Activated gamma-delta T cell treated with anti-CD3 and anti-CD28 coated beads, Interleukin-2, amount 50 U/mL, for 16 hours (primary cell): ENCODE data around the gene VEGFB.

Experiments
- DNase-seq: peaks from one replicate; pipeline ENCODE4 v3.0.0-alpha.2; 2020; ENCODE audit warnings: low read depth

The VEGFB gene, protein sequence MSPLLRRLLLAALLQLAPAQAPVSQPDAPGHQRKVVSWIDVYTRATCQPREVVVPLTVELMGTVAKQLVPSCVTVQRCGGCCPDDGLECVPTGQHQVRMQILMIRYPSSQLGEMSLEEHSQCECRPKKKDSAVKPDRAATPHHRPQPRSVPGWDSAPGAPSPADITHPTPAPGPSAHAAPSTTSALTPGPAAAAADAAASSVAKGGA

DNA sequence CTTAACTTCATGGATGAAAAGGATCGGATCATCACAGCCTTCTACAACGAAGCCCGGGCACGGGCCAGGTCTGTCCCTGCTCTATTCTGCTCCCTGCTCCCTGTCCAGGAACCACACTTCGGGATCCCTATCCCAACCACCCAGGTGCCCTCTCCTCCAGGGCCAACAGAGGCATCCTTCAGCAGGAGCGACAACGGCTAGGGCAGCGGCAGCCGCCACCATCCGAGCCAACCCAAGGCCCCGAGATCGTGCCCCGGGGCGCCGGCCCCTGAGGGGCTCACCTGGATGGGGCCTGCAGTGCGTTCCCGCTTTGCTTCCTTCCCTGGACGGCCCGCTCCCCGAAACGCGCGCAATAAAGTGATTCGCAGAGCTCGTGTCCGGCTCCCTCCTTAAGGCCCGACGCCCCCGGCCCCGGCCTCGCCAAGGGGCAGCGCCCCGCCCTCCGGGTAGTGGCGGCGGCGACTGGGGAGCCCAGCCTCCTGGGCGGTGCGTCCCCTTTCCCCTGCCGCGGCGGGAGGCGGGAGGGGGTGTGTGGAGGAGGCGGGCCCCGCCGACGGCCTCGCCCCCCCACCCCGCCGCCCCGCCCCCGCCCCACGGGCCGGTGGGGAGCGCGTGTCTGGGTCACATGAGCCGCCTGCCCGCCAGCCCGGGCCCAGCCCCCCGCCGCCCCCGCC is at the start of gene VEGFB:
Gene VEGFB, plus strand, starts transcription at position 672 of the 674 bp plus-strand sequence. CDS start 250 bp downstream, outside the sequence.
- peak; percentile 60 for DNase-seq

DNA sequence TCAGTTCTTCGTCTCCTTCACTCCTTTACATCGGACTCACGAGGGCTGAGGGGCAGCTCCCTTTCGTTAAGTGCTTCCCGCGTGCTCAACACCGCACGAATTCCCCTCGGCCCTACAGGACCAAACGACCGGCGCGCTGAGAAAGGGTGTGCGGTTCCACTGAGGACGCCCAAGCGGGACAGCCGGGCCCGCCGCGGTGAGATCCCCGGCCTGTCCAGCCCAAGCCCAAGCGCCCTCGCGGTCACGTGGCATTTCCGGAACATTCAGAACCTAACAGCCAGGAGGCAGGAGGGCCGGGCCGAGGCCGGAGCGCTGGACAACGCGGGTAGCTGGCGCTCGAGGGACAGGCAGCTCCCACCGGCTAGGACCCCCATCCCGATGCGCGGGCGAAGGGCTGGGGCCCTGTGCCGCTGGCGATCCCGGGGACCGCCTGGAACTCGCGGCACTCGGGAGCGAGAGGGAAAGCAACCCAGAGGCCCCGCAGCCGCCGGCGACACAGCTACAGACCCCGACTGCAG is 49.1 kb upstream of the VEGFB start:
- no peak for DNase-seq

DNA sequence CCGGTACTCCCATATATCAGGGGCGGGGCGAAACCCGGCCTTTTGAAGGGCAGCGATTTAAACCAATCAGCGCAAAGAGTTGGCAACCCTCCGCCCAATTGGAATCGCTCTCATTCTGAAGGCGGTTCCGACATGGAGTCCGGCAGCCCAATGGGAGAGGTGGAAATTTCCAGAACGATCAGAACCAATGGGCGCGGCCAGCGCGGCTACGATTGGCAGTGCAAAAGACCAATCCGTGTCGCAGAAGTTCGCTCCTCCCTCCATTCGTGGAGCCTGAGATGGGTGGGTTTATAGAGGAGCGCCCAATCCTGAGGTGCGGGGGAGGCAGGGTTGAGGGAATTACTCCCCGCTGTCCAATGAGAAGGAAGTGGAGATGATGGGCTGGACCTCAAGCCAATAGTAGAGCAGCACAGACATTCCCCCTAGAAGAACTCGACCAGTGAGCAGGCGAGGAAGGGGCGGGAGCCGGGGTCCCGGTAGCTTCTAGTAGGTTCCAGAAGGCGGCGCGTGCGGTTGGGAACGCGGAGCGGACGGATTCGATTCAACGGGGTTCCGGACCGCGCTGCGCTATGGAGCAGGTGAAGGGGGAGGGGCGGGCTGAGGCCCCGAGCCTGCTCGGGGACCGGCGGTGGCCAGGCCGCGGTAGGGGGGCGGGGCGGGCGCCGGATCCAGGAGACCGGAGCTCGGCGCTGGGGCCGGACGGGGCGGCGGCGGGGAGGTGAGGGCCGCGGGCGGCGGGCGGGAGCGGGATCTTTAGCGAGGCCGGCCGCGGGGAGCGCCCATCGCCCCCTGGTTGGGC is 48.5 kb upstream of the VEGFB start, which contains the start of gene STIP1:
Gene STIP1, plus strand, starts transcription at position 479 of the 799 bp plus-strand sequence. Its CDS starts 91 bp downstream, at position 570.
- DNase-seq = peak; percentile 98

DNA sequence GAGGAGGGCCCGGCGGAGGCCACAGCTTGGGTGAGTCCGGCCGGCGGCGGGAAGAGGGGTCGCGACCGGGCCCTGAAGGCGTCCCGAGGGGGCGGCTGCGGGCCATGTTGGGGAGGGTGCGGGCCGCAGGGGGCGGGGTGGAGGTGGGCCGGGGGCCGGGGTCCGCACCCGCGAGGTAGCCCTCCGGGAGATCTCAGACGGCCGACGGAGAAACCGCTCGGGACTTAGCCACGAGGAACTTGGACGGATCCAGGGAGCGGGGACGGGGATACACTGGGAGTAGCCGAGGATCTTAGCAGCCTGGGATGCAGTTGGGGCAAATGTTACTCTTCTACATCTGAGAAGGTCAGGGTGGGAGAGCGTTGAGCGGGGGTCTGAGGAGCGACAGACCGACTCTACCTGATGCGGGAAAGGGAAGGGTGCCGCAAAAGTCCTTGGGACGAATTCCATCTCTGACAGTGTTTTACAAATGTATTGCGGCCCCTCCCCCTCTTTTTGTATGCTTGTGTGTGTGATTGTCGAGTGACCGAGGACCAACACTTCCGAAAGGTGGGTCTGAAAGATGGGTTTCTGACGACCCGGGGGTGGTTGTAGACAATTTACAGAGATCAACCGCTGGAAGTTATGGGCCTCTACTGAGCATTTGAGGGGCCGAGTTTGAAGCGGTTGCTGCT is 47.8 kb upstream of the VEGFB start:
- DNase-seq = no peak

DNA sequence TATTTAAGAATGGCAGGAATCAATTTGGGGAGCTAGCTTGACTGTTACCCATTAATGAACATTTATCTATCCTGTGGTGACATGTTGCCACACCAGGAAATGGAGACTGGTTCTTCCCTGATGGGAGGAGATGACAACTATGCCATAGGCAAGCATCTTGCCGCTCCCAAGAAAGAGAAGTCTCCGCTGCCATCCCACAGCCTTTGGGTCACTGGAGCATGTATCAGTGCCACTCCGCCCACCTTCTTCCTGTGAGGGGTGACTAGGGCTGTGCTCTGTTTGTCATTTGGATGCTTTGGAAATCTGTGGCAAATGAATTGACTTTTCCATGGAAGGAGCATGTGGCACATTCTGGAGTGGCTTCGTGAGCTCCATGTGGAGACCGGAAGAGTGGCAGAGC is 42.0 kb upstream of the VEGFB start:
- DNase-seq = no peak

DNA sequence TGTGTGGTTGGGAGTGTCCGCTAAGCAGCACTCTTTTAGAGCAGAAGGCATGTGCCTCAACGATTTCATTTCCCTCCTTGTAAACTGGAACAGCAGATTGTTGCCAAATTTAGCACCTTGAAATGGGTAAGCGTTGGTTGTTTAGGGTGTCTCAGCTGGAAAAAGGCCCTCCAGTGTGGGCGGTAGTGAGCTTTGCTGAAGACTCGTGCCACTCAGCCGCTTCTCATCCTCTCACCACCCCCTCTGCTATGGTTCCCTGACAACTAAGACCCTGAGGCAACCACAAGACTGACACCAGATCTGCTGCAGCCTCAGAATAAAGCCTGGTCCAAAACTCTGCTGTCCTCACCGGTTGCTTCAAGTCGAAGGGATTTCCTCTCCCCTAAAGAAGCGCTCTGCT is 37.8 kb upstream of the VEGFB start:
- DNase-seq = no peak

DNA sequence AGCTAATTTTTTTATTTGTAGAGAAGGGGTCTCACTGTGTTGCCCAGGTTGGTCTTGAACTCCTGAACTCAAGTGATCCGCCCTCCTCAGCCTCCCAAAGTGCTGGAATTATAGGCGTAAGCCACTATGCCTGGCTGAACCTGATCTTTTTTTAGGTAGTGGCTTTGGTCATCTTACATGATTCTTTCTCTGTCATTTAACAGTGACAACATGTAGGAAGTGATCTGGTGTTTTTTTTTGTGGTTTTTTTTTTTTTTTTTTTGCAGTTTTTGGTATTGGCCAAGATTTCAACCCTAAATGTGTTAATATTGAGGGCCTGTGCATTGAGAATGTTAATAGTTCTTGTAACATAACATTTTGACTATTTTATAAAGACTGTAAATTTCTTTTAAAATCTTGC is 35.9 kb upstream of the VEGFB start:
- DNase-seq = no peak

DNA sequence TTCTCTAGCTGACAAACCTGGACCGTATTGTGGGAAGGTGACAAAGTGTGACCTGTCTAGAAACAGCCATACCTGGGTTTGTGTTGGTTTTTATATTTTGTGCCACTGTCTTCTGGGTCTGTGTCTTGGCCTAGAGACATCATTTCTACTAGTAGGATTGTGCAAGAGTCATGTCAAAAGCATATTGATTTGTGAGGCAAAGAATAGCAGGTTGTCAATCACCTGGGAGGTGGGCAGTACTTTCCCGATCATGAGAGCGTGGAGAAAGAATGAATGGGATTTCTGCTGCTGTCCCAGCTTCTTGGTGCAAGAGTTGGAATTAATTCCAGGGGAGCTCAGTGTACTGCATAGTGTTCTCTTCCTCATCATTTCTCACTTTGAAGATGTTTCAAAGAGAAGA is 32.8 kb upstream of the VEGFB start:
- DNase-seq = no peak

DNA sequence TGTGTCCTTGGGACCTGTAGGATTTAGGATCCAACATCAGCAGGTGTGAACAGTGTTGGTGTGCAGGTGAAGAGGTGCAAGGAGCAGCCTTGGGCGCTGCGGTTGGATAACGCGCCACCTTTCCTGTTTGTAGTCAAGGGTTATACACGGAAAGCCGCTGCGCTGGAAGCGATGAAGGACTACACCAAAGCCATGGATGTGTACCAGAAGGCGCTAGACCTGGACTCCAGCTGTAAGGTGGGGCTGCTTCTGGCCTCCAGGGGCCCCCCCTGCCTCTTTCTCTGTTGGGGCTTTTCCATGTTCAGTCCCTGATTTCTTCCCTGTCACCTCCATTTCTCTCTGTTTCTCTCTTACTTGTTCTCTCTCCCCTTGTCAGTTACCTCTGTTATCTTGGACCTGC is 31.4 kb upstream of the VEGFB start:
- DNase-seq = no peak

DNA sequence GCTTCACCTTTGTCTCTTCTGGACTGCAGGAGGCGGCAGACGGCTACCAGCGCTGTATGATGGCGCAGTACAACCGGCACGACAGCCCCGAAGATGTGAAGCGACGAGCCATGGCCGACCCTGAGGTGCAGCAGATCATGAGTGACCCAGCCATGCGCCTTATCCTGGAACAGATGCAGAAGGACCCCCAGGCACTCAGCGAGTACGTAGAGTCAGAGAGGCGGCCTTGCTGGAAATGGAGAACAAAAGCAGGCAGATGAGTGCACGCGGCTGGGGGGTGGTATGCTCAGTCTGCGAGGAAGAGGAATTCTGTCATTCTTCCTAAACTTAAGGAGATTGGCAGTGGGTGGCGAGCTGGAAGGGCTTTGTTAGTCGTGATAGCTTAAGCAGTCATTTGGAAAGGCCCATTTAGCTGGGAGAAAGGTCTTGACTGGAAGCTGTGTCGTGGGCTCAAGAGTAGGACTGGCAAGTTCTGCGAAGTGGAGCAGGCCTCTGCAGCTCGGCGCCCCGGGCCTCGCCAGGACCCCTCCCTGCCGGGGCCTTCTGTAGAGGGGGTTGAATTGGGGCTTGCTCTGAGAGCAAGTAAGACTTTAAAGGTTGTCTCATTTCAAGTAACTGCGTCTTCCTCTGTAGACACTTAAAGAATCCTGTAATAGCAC is 30.8 kb upstream of the VEGFB start:
- DNase-seq = no peak

DNA sequence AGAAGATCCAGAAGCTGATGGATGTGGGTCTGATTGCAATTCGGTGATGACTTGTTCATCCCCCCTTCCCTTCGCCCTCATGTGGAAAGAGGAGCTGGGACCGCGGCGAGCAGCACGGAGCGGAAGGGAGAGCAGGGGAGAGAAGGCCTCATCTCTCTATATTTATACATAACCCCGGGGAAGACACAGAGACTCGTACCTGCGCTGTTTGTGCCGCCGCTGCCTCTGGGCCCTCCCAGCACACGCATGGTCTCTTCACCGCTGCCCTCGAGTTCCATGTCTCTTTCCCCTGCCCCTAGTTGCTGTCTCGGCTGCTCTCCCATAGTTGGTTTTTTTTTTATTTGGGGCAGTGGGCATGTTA is 30.3 kb upstream of the VEGFB start:
- no peak for DNase-seq

DNA sequence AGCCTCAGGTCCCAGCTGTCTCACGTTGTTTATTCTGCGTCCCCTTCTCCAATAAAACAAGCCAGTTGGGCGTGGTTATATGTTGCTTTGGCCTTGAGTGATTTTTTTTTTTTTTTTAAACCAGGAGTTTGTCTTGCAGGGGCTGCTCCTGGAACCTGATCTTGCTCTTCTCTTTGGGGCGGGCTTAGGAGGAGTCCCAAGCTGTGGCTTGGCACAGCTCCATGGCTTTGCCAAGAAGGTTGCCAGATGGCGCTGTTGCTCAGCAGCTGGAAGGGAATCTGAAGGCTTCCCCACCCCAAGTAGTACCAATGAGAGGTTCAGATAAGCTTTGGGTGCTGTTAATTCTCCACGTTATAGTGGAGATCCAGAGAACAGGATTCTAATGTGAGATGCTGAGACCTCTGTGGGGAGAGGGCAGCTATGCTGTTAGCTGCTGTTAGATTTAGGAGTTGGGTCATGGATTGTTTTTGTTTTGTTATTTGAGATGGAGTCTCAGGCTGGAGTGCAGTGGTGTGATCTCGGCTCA is 29.9 kb upstream of the VEGFB start:
- DNase-seq = peak; percentile 65

DNA sequence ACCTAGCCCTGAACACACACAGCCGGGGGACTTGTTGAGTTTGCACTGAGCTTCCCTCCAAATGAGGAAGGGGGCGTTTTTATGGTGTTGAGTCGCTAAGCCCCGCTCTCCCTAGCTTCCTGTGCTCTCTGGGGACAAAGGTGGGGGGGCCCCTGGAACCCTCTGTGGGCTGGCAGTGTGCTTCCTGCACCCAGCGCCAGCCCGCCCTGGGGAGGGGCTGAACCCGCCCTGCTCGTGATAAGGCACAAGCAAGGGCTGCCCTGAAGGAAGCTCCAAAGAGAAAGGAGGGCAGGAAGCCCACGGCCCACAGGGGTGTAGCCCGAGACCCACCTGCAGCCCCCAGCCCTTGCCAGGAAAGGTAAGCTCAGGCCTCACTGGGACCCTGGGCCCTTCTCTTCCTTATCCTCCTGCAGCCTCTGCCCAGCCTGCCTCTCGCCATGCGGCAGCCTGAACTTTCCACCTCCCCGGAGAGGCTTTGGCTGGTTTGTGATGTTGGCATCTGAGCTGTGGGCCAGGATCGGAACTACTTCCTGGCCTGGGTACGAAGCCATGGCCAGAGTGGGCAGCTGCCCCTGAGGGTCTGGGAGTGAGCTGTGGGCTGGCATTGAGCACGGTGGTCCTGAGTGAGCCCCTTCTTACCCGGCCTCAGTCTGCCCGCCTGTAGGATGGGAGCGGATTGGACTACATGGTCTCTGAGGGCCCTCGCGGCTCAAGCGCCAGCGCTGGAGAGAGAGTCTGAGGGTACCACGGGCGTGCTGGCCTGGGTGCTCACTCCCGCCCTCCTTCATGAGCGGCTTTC is 27.7 kb upstream of the VEGFB start, which contains the start of gene FERMT3:
Gene FERMT3, plus strand, starts transcription at position 265 of the 799 bp plus-strand sequence. CDS start 644 bp downstream, outside the sequence.
- peak; percentile 49 for DNase-seq

DNA sequence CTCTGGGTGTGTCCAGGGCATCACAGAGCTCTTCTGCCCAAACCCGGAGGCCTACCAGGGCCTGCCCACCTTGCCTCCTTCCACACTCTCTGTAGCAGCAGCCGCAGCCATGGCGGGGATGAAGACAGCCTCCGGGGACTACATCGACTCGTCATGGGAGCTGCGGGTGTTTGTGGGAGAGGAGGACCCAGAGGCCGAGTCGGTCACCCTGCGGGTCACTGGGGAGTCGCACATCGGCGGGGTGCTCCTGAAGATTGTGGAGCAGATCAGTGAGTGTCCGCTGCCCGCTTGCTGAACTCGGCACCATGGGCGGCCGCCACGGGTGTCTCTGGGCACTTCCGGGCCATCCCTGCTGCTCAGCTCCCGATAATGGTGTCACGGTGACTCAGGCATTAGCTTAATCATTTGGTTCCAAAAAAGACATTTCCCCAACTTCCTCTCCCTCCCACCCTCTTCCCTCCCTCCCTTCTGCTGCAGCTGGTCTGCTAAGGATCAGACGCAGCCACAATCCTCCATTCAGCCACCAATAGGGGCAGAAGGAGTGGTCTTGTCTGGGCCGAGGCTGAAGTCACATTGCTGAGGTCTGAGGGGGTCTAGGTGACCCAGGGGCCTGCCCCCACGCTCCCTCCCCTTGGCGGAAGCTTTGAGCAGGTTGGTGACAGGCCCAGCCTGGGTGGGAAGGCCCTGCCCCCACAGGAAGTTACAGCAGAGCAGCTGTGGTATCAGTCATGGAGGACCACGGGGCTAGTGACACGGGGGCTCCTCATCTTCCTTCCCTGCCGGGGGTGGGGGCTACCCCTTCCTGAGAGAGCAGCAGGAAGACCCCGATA is 26.9 kb upstream of the VEGFB start:
- DNase-seq = peak; percentile 74

DNA sequence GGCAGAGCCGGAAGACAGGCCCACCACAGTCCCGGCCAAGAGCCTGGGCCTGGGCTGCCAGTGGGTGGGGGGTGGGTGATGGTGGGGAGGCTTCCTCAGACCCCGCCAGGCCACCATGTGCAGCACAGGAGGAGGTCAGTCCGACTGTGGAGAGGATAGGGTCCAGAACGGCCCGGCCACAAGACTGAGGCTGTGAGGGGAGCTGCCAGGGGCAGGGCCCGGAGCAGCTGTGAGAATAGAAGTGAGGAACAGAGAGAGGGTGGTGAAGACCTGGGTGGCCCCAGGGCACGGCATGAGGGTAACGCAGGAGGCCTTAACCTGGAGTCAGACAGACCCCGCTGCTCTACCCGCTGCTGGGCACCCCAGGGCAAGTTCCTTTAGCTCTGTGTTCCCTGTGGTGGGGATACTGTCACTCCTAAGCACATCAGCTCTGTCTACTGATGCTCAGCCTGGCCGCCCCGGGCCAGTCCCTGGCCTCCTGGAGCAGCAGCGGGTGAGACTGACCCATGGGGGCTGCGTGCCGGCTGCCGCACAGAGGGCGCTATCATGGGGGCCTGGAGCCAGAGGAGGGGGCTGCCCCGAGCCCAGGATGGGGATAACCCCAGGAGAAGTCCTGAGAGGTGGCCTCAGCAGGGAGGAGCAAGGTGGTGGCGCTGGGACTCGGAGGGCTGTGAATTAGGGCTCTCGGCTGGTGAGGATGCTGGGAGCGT is 26.1 kb upstream of the VEGFB start:
- no peak for DNase-seq

DNA sequence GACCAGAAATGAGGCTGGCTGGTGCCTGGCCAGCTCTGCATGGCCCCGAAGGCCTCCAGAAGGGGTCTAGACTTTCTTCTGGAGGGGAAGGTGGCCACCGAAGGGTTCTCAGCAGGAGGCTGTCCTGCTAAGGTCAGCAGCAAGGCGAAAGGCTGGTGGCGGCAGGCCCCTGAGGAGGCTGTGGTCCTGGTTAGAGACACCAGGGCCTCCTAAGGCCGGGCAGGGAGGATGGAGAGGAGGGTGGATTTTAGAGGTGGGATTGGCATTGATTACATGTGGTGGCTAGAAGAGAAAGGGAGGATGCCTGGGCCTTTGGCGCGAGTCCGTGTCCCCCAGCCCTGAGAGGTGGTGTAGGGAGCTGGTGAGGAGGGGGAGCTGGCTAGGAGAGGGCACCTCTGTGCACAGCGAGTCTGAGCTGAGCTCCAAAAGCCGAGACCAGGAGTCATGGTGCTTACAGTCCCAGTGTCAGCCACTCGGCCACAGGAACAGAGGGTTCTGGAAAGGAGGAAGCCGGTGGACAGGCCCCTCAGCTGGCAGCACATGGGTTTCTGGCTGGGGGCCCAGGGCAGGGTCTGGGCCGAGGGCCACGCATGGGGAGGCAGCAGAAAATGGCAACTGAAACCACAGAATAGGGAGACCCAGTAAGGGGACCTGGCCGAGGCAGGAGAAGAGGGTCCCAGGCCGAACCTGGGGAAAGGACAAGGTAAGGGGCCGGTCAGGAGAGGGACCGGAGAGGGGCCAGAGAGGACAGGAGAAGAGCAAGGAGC is 25.4 kb upstream of the VEGFB start:
- no peak for DNase-seq

DNA sequence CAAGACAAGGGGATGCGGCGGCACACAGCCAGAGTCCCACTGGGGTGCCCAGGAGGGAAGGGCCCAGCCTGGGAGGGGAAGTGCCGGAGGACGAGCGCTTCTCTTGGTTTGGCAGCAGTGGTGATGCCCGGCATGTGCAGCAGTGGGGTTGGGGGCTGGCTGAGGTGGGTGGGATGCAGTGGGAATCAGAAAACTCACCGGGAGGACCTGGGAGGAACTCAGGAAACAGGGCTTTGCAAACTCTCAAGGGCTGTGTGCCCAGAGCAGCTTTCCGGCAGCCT is 24.9 kb upstream of the VEGFB start:
- no peak for DNase-seq

DNA sequence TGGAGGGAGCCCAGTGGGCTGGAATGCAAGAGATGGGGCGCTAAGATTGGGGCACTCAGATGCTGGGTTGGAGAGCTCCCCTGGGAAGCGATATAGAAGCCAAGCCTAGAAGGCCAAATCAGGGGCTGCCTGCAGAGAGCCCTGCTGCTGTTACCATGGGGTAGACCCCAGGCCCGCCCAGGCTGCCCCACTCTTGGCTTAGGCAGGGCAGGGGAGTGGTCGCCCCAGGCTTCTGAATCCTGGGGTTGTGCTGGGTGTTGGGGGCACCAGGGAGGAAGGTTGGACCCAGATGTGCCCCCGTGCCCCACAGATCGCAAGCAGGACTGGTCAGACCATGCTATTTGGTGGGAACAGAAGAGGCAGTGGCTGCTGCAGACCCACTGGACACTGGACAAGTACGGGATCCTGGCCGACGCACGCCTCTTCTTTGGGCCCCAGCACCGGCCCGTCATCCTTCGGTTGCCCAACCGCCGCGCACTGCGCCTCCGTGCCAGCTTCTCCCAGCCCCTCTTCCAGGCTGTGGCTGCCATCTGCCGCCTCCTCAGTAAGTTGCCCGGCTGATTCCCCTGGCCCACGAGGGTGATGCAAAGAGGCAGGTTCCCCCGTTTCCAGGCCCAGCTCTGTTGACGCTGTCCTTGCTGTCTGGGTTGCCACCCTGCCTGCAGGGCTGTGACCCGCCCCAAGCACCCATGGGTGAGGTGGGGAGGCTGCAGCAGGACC is 23.9 kb upstream of the VEGFB start:
- no peak for DNase-seq
